Parathyroid adenoma (tissue), 2 donors: ENCODE results near the gene CADPS2.

Experiments
- H2AFZ ChIP-seq: fragments of 300-600 bp; sonication (generic); one replicate; pipeline ENCODE4 v1.7.0; 2017; ENCODE audit warnings: antibody characterized with exemption, mild to moderate bottlenecking
- H3K27ac ChIP-seq: fragments of 300-600 bp; sonication (generic); one replicate; pipeline ENCODE4 v1.7.0; 2017
- H3K27me3 ChIP-seq: fragments of 300-600 bp; sonication (generic); one replicate; pipeline ENCODE4 v1.7.0; 2017; ENCODE audit warnings: low read length; ENCODE audit not compliant: control insufficient read depth, insufficient read depth
- H3K36me3 ChIP-seq: fragments of 300-600 bp; sonication (generic); one replicate; pipeline ENCODE4 v1.7.0; 2017; ENCODE audit warnings: low read length; ENCODE audit not compliant: control insufficient read depth, insufficient read depth
- H3K4me1 ChIP-seq: fragments of 300-600 bp; sonication (generic); one replicate; pipeline ENCODE4 v1.7.0; 2017; ENCODE audit warnings: control low read depth
- H3K4me2 ChIP-seq: fragments of 300-600 bp; sonication (generic); one replicate; pipeline ENCODE4 v1.7.0; 2017; ENCODE audit warnings: low read length
- H3K4me3 ChIP-seq: fragments of 300-600 bp; sonication (generic); one replicate; pipeline ENCODE4 v1.7.0; 2017; ENCODE audit warnings: low read depth, low read length
- H3K79me2 ChIP-seq: fragments of 300-600 bp; sonication (generic); one replicate; pipeline ENCODE4 v1.7.0; 2017; ENCODE audit warnings: control low read depth
- H3K9ac ChIP-seq: fragments of 300-600 bp; sonication (generic); one replicate; pipeline ENCODE4 v1.7.0; 2017; ENCODE audit warnings: mild to moderate bottlenecking
- H3K9me3 ChIP-seq: fragments of 300-600 bp; sonication (generic); one replicate; pipeline ENCODE4 v1.7.0; 2017; ENCODE audit warnings: low read length; ENCODE audit not compliant: control insufficient read depth
- CTCF ChIP-seq: fragments of 300-600 bp; sonication (generic); IDR thresholded peaks from one replicate; pipeline ENCODE4 v1.7.0; 2017; ENCODE audit warnings: antibody characterized with exemption, mild to moderate bottlenecking
- donor health status: primary hyperparathyroidism.

Gene CADPS2

GRCh38 chr7:122561326-122561725 lies 324.9 kb downstream of the CADPS2 start:
- Histone ChIP-seq H2AFZ (no peak overlapping the region), H3K4me1 (no peaks in the 10 kb centered on the region), H3K79me2 (no peaks in the 10 kb centered on the region), H3K9me3 (no peaks in the 10 kb centered on the region), H3K36me3 (no peaks in the 10 kb centered on the region), H3K27ac (no peak overlapping the region), H3K27me3 (no peaks in the 10 kb centered on the region), H3K9ac (no peak overlapping the region), H3K4me3 (no peak overlapping the region), H3K4me2 (no peak overlapping the region)
- no peak for TF ChIP-seq CTCF

- no peaks in the 10 kb centered on the region for H3K36me3 ChIP-seq
- no peak for TF ChIP-seq CTCF
- no peaks in the 10 kb centered on the region for H3K4me1 ChIP-seq
- H3K9me3 ChIP-seq, result no peaks in the 10 kb centered on the region
- no peak overlapping the region for H2AFZ ChIP-seq
- H3K79me2 ChIP-seq, result no peaks in the 10 kb centered on the region
- H3K27ac ChIP-seq, result no peak overlapping the region
- H3K27me3 ChIP-seq, result no peaks in the 10 kb centered on the region
- no peak overlapping the region for H3K4me2 ChIP-seq
- no peak overlapping the region for H3K4me3 ChIP-seq
- H3K9ac ChIP-seq, result no peak overlapping the region
These were observed 329.3 kb downstream of the CADPS2 start for GRCh38 chr7:122556873-122557542.

- no peak overlapping the region for H3K9ac ChIP-seq
- H3K27ac ChIP-seq, result no peak overlapping the region
- no peak overlapping the region for H3K4me3 ChIP-seq
- no peak overlapping the region for H2AFZ ChIP-seq
- H3K79me2 ChIP-seq, result no peaks in the 10 kb centered on the region
- no peaks in the 10 kb centered on the region for H3K27me3 ChIP-seq
- H3K4me2 ChIP-seq, result no peak overlapping the region
- no peaks in the 10 kb centered on the region for H3K36me3 ChIP-seq
- H3K9me3 ChIP-seq, result no peaks in the 10 kb centered on the region
- H3K4me1 ChIP-seq, result no peaks in the 10 kb centered on the region
- no peak for TF ChIP-seq CTCF
These were observed 330.0 kb downstream of the CADPS2 start for GRCh38 chr7:122556219-122556618.

GRCh38 chr7:122553761-122554160 lies 332.5 kb downstream of the CADPS2 start:
- Histone ChIP-seq H2AFZ (no peak overlapping the region), H3K36me3 (no peaks in the 10 kb centered on the region), H3K27ac (no peak overlapping the region), H3K9me3 (no peaks in the 10 kb centered on the region), H3K4me2 (no peak overlapping the region), H3K27me3 (no peaks in the 10 kb centered on the region), H3K4me3 (no peak overlapping the region), H3K9ac (no peak overlapping the region), H3K79me2 (no peaks in the 10 kb centered on the region), H3K4me1 (no peaks in the 10 kb centered on the region)
- no peak for TF ChIP-seq CTCF

- Histone ChIP-seq H3K9me3 (no peaks in the 10 kb centered on the region), H3K36me3 (no peaks in the 10 kb centered on the region), H3K27ac (no peak overlapping the region), H3K79me2 (no peaks in the 10 kb centered on the region), H3K4me3 (no peak overlapping the region), H3K4me2 (no peak overlapping the region), H3K4me1 (no peaks in the 10 kb centered on the region), H2AFZ (no peak overlapping the region), H3K9ac (no peak overlapping the region), H3K27me3 (no peaks in the 10 kb centered on the region)
- no peak for TF ChIP-seq CTCF
These were observed 333.5 kb downstream of the CADPS2 start for GRCh38 chr7:122552769-122553168.
